Glutamatergic neuron (in vitro differentiated cells): Measurements from ENCODE around the gene CAPN9. TPM values are rescaled to one million over a fixed set of nuclear protein-coding genes. Genes with fewer than 3 reads are reported as not detected.

Experiments used
- DNase-seq: peaks from one replicate; pipeline ENCODE4 v3.0.0; 2022
- H3K27ac Mint-ChIP-seq: one replicate; pipeline ENCODE4 v1.8.0; 2020; ENCODE audit warnings: mild to moderate bottlenecking, mixed read lengths, inconsistent platforms; ENCODE audit not compliant: unreplicated experiment
- H3K27me3 Mint-ChIP-seq: one replicate; pipeline ENCODE4 v1.8.0; 2020; ENCODE audit warnings: mild to moderate bottlenecking, moderate library complexity, mixed read lengths, inconsistent platforms; ENCODE audit not compliant: unreplicated experiment
- H3K36me3 Mint-ChIP-seq: one replicate; pipeline ENCODE4 v1.8.0; 2020; ENCODE audit warnings: mild to moderate bottlenecking, mixed read lengths, inconsistent platforms; ENCODE audit not compliant: unreplicated experiment
- H3K4me1 Mint-ChIP-seq: one replicate; pipeline ENCODE4 v1.8.0; 2020; ENCODE audit warnings: mild to moderate bottlenecking, low read depth, mixed read lengths, inconsistent platforms; ENCODE audit not compliant: unreplicated experiment
- H3K4me3 Mint-ChIP-seq: one replicate; pipeline ENCODE4 v1.8.0; 2020; ENCODE audit warnings: mild to moderate bottlenecking, mixed read lengths, inconsistent platforms; ENCODE audit not compliant: unreplicated experiment
- H3K9me3 Mint-ChIP-seq: one replicate; pipeline ENCODE4 v1.8.0; 2020; ENCODE audit warnings: mild to moderate bottlenecking, moderate library complexity, mixed read lengths, inconsistent platforms; ENCODE audit not compliant: unreplicated experiment
- total RNA-seq: library from RNA; stranded (reverse); fragmentation: NEBNext Ultra II Directional; extraction: Animal tissue kit (Norgen Biotek cat#: 25700); gene quantifications from one replicate; pipeline ENCODE4 v1.2.1, GENCODE V29; 2021; ENCODE audit not compliant: unreplicated experiment
- TF ChIP-seq, protein P1 (sequence below): fragments of 200-600 bp; sonication (generic); IDR thresholded peaks from one replicate; pipeline ENCODE4 v1.5.0; 2021; ENCODE audit not compliant: partially characterized antibody, unreplicated experiment

CAPN9 gene
- total RNA-seq, 1 donor from 2014 or later: not detected

DNA sequence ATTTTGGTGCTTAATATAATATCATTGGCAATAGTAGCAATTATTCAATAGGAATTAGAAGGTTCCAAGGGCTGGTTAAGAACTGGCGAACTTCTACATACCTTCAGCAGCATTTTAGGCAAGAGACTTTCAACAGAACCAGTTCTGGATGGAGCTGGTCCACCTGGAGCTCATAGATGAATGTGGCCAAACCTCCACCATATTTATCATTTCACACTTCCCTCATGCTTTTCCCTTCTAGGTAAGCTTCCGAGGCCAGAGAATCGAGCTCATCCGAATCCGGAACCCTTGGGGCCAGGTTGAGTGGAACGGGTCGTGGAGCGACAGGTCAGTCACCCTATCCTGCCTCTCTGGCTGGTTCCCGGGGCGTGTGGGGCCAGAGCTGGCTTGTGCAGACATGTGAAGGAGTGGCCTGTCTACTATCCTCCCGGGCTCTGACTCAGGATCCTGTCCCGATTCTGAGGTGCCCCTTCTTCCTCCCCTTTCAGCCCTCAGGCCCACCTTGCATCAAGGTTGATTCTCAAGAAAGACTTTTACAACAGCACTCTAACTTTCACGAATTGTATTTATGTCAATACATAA is 24.7 kb downstream of the CAPN9 start:
- peaks cover 2% of the 10 kb centered on the region for H3K9me3 Mint-ChIP-seq

DNA sequence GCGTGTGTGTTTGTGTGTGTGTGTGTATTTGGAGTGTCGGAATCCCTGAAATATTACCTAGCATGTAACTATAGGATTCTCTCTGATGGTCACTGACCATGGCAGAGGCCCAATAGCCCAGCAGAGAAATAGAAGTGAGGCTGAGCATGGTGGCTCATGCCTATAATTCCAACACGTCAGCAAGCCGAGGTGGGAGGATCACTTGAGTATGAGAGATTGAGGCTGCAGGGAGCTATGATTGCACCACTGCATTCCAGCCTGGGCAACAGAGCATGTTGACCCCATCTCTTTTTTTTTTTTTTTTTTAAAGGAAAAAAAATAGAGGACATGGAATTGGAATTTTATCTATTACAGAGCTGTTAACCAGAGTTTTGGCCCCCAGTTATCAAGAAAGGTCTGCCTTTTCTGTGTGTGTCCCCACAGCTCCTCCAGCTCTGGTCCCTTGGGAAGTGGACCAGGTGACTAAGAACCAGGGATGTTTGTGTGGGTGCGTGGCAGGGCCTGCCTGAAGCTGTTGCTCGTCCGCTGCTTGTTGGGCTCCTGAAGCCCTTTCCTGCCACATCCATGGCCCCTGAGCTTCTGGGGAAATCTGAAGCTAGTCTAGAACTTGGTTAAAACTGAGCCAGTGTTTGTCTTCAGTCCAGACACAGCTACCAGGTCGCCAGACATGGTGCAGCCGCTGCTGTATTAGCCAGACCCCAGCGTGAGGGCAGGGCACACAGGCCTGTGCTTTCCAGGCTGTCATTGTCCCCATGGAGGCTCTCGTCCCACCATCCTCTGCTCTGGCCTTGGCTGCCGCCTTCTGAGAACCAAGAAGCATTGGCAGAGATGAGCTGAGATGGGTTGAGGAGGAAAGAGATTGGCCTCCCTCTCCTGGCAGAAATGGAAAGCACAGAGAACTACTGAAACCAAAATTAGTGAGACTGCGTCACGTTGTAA is 25.5 kb downstream of the CAPN9 start:
- Mint-ChIP-seq H3K27me3 (peaks cover 4% of the 10 kb centered on the region), H3K4me1 (peaks cover 4% of the 10 kb centered on the region), H3K27ac (no peak overlapping the region), H3K4me3 (no peak overlapping the region), H3K36me3 (no peaks in the 10 kb centered on the region), H3K9me3 (peaks cover 2% of the 10 kb centered on the region)
- no peak for DNase-seq
- TF ChIP-seq, protein P1, sequence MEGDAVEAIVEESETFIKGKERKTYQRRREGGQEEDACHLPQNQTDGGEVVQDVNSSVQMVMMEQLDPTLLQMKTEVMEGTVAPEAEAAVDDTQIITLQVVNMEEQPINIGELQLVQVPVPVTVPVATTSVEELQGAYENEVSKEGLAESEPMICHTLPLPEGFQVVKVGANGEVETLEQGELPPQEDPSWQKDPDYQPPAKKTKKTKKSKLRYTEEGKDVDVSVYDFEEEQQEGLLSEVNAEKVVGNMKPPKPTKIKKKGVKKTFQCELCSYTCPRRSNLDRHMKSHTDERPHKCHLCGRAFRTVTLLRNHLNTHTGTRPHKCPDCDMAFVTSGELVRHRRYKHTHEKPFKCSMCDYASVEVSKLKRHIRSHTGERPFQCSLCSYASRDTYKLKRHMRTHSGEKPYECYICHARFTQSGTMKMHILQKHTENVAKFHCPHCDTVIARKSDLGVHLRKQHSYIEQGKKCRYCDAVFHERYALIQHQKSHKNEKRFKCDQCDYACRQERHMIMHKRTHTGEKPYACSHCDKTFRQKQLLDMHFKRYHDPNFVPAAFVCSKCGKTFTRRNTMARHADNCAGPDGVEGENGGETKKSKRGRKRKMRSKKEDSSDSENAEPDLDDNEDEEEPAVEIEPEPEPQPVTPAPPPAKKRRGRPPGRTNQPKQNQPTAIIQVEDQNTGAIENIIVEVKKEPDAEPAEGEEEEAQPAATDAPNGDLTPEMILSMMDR: no peak

More for the DNA sequence above, 24.7 kb downstream of the CAPN9 start:
- Mint-ChIP-seq H3K4me3 (no peak overlapping the region), H3K27ac (no peak overlapping the region), H3K4me1 (peaks cover 4% of the 10 kb centered on the region), H3K36me3 (no peaks in the 10 kb centered on the region), H3K27me3 (peaks cover 4% of the 10 kb centered on the region)
- TF ChIP-seq, protein P1: no peak
- DNase-seq: no peak

DNA sequence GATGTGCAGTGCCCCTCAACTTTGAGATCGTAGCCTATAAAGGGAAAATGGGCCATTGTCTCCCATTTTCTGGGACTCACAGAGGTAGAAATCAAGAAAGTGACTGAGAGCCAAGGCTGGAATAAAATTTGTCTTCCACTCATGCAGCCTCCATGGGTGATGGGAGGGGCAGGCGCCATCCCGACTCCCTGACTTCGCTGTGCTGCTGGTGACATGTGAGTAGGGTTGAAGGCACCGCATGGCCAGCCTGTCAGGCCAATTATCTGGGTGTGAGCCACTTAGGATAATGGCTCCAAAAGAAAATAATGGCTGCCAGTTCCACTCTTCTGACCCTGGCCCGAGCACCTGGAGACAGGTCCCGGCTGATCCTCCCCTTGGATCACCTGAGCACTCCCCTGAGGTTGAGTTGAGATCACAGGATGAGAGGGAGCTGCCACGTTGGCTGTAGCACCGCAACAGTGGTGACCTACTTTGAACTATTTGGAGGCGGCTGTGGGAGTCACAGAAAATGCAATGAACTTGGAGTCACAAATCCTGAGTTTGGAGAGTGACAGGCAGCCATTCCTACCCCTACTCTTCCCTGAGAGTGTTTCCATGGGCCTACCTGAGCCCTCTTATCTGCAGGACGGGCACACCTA is 26.3 kb downstream of the CAPN9 start:
- no peaks in the 10 kb centered on the region for H3K36me3 Mint-ChIP-seq
- peaks cover 2% of the 10 kb centered on the region for H3K9me3 Mint-ChIP-seq
- no peak overlapping the region for H3K4me3 Mint-ChIP-seq
- TF ChIP-seq, protein P1: no peak
- H3K27me3 Mint-ChIP-seq: peaks cover 4% of the 10 kb centered on the region
- no peak for DNase-seq
- peaks cover 4% of the 10 kb centered on the region for H3K4me1 Mint-ChIP-seq
- H3K27ac Mint-ChIP-seq: no peak overlapping the region

DNA sequence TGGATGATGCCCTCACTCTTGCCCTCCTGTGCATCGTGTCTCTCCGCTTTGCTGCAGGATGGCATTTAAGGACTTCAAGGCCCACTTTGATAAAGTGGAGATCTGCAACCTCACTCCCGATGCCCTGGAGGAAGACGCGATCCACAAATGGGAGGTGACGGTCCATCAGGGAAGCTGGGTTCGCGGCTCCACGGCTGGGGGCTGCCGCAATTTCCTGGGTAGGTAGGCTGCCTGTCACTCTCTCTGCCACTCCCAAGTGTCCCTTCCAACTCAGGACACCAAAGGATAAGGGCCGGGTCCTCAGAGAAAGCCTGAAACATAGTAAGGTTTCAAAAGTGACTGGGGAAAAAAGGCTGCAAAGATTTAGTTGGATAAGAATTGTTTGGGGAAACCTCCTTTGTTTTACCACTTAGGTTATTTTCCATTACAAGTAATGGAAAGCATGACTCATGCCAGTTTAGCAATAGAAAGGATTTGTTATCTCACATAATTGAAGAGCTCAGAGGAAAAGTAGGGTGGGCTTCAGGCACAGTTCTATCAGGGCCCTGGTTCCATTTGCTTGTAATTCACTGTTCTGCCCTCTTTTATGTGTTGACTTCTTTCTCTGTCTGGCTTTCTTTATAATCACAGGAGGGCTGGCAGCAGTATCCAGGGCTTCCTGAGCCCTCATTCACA is 31.9 kb downstream of the CAPN9 start:
- TF ChIP-seq, protein P1: no peak
- Mint-ChIP-seq H3K27me3 (peaks cover 12% of the 10 kb centered on the region), H3K9me3 (peaks cover 2% of the 10 kb centered on the region), H3K4me3 (no peak overlapping the region), H3K36me3 (no peaks in the 10 kb centered on the region), H3K4me1 (no peaks in the 10 kb centered on the region), H3K27ac (no peak overlapping the region)
- DNase-seq: no peak
